HEK293 (cell line): ENCODE data around the gene CFAP300.
A peak's percentile ranks its signal among the peaks of the same experiment; 100 is the strongest.

ENCODE experiments used
- CTCF ChIA-PET: fragments of 350-600 bp; formaldehyde crosslinking; extraction: SDS; loops from one replicate; lab custom pipeline; 2021; ENCODE audit warnings: antibody characterized with exemption; lab: Yijun Ruan, JAX
- POLR2A ChIA-PET: fragments of 300-600 bp; formaldehyde crosslinking; extraction: SDS; loops from one replicate; lab custom pipeline; 2020; ENCODE audit warnings: antibody characterized with exemption, inconsistent platforms; lab: Yijun Ruan, JAX
- H3K27ac ChIP-seq: fragments of 200-500 bp; sonication (Bioruptor generic); 2 replicates; pipeline ENCODE4 v1.5.1; 2014; ENCODE audit warnings: low read depth, low read length, control low read depth, inconsistent platforms; ENCODE audit errors: extremely low read depth
- H3K36me3 ChIP-seq, 2 experiments: fragments of 200-500 bp in 1 of 2; sonication (Bioruptor generic) in 1 of 2; 1 replicate in 1 of 2; 2 replicates in 1 of 2; pipeline ENCODE4 v1.5.1; 2014 to 2017; ENCODE audit warnings: inconsistent platforms in 2 of 2, low read length in 2 of 2; ENCODE audit not compliant: control insufficient read depth in 2 of 2, insufficient read depth in 1 of 2
- H3K4me1 ChIP-seq: fragments of 200-500 bp; sonication (Bioruptor generic); 2 replicates; pipeline ENCODE4 v1.5.1; 2014; ENCODE audit warnings: mild to moderate bottlenecking, low read length, inconsistent platforms; ENCODE audit not compliant: control insufficient read depth, insufficient read depth
- H3K4me3 ChIP-seq: 2 replicates; pipeline ENCODE4 v1.5.1; 2011; ENCODE audit warnings: low read depth, mild to moderate bottlenecking, control low read depth, low read length, moderate library complexity
- H3K9me3 ChIP-seq: fragments of 200-500 bp; sonication (Bioruptor generic); 2 replicates; pipeline ENCODE4 v1.5.1; 2014; ENCODE audit warnings: low read depth, low read length, inconsistent platforms; ENCODE audit not compliant: control insufficient read depth, insufficient read depth
- KLF16 ChIP-seq: fragments of 450-650 bp; formaldehyde crosslinking; IDR thresholded peaks from 2 replicates; pipeline ENCODE4 v1.5.1; 2017; ENCODE audit warnings: missing biosample characterization, missing genetic modification characterization
- SCRT2 ChIP-seq: fragments of 450-650 bp; formaldehyde crosslinking; IDR thresholded peaks from 2 replicates; pipeline ENCODE4 v1.5.1; 2016; ENCODE audit warnings: missing biosample characterization, missing genetic modification characterization
- SETDB1 ChIP-seq: IDR thresholded peaks from one replicate; pipeline ENCODE4 v1.6.1; 2017; ENCODE audit warnings: mild to moderate bottlenecking, low read length, moderate library complexity, mixed read lengths; ENCODE audit not compliant: insufficient read length
- TRIM28 ChIP-seq: IDR thresholded peaks from 2 replicates; pipeline ENCODE4 v1.6.1; 2011; ENCODE audit warnings: low read length, control low read depth, borderline replicate concordance
- ZBTB20 ChIP-seq: fragments of 450-650 bp; formaldehyde crosslinking; IDR thresholded peaks from 2 replicates; pipeline ENCODE4 v1.5.1; 2016; ENCODE audit warnings: missing biosample characterization, missing genetic modification characterization
- ZBTB48 ChIP-seq: fragments of 450-650 bp; formaldehyde crosslinking; IDR thresholded peaks from 2 replicates; pipeline ENCODE4 v1.5.1; 2016; ENCODE audit warnings: missing biosample characterization, missing genetic modification characterization
- ZFHX2 ChIP-seq: fragments of 450-650 bp; formaldehyde crosslinking; conservative IDR thresholded peaks from 2 replicates; pipeline ENCODE4 v1.5.1; 2016; ENCODE audit warnings: missing biosample characterization, missing genetic modification characterization
- ZNF112 ChIP-seq: fragments of 450-650 bp; formaldehyde crosslinking; IDR thresholded peaks from 2 replicates; pipeline ENCODE4 v1.5.0; 2017; ENCODE audit warnings: missing biosample characterization, missing genetic modification characterization
- ZNF174 ChIP-seq: fragments of 450-650 bp; formaldehyde crosslinking; IDR thresholded peaks from 2 replicates; pipeline ENCODE4 v1.5.0; 2017; ENCODE audit warnings: missing biosample characterization, mild to moderate bottlenecking, missing genetic modification characterization
- ZNF19 ChIP-seq: fragments of 450-650 bp; formaldehyde crosslinking; IDR thresholded peaks from 2 replicates; pipeline ENCODE4; 2016; ENCODE audit warnings: missing biosample characterization, missing genetic modification characterization, low read depth
- ZNF214 ChIP-seq: fragments of 450-650 bp; formaldehyde crosslinking; IDR thresholded peaks from 2 replicates; pipeline ENCODE4 v1.5.1; 2017; ENCODE audit warnings: missing biosample characterization, mild to moderate bottlenecking, missing genetic modification characterization, borderline replicate concordance
- ZNF239 ChIP-seq: fragments of 450-650 bp; formaldehyde crosslinking; IDR thresholded peaks from 2 replicates; pipeline ENCODE4 v1.5.1; 2016; ENCODE audit warnings: missing biosample characterization, missing genetic modification characterization
- ZNF24 ChIP-seq: fragments of 450-650 bp; formaldehyde crosslinking; IDR thresholded peaks from 2 replicates; pipeline ENCODE4 v1.5.1; 2016; ENCODE audit warnings: missing biosample characterization, missing genetic modification characterization
- ZNF266 ChIP-seq: fragments of 450-650 bp; formaldehyde crosslinking; IDR thresholded peaks from 2 replicates; pipeline ENCODE4 v1.5.1; 2016; ENCODE audit warnings: missing biosample characterization, missing genetic modification characterization, low read depth
- ZNF626 ChIP-seq: fragments of 450-650 bp; sonication (Bioruptor Pico); formaldehyde crosslinking; IDR thresholded peaks from 2 replicates; pipeline ENCODE4 v1.5.1; 2018; ENCODE audit warnings: missing biosample characterization, missing genetic modification characterization, inconsistent platforms
- TF ChIP-seq, protein P1 (sequence below): fragments of 450-650 bp; formaldehyde crosslinking; IDR thresholded peaks from 2 replicates; pipeline ENCODE4 v1.5.1; 2016; ENCODE audit warnings: missing biosample characterization, missing genetic modification characterization
- TF ChIP-seq, protein P2 (sequence below): fragments of 450-650 bp; formaldehyde crosslinking; IDR thresholded peaks from 2 replicates; pipeline ENCODE4 v1.5.1; 2017; ENCODE audit warnings: missing biosample characterization, missing genetic modification characterization
- TF ChIP-seq, protein P3 (sequence below): fragments of 450-650 bp; formaldehyde crosslinking; IDR thresholded peaks from 2 replicates; pipeline ENCODE4 v1.5.1; 2016; ENCODE audit warnings: missing biosample characterization, missing genetic modification characterization
- TF ChIP-seq, protein P4 (sequence below): fragments of 450-650 bp; formaldehyde crosslinking; IDR thresholded peaks from 2 replicates; pipeline ENCODE4 v1.5.0; 2017; ENCODE audit warnings: missing biosample characterization, missing genetic modification characterization, borderline replicate concordance

Gene CFAP300

DNA sequence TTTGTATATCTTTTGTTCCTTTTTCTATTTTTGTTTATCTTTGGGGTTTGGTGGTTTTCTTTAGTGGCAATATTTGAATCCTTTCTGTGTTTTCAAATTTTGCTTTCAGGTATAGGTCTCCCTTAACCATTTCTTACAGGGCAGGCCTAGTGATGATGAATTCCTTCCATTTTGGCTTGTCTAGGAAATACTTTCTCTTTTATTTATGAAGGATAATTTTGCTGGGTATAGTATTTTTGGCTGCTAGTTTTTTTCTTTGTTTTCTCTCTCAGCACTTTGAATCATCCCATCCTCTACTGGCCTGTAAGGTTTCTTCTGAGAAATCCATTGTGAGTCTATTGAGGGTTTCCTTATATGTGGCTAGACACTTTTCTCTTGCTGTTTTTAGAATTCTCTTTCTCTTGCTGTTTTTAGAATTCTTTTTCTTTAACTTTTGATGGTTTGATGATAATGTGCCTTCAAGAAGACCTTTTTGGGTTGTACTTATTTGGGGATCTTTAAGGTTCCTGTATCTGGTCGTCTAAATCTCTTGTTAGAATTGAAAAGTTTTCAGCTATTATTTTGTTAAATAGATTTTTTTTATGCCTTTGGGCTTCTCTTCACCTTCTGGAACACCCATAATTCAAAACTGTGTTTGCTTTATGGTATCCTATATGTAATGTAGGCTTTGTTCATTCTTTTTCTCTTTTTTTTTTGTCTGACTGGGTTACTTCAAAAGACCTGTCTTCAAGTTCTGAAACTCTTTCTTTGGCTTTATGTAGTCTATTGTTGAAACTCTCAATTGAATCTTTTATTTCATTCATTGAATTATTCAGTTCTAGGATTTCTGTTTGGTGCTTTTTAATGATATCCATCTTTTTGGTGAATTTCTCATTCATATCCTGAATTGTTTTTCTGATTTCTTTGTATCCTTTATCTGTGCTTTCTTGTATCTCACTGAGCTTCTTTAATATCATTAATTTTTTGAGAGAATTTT, 24.5 kb downstream of the CFAP300 start:
- H3K9me3 ChIP-seq = no peaks in the 10 kb centered on the region
- H3K27ac ChIP-seq = no peak overlapping the region

DNA sequence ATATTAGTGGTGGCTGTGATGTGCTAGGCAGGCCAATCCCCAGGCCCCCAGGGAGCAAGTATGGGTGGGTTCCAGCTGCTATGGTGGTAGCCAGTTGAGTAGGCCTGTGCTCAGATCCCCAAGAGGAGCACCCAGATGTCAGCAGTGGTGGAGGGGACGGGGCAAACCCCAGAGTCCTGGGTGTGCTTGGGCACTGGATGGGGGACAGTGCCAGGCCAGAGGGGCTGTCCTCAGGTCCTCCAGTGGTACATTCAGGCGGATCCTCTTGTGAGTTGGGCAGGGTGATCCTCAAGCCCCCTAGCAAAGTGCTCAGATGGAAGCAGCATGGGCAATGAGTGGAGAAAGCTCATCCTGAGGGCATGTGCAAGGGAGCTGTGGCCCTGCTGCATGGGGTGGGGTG, 26.0 kb downstream of the CFAP300 start:
- ChIA-PET CTCF (no interaction called here), POLR2A (no interaction called here)
- Histone ChIP-seq H3K27ac (no peak overlapping the region), H3K9me3 (no peaks in the 10 kb centered on the region), H3K36me3 (no peaks in the 10 kb centered on the region), H3K4me1 (no peaks in the 10 kb centered on the region), H3K4me3 (no peak overlapping the region)
- TF ChIP-seq SCRT2 (tag by site-specific recombination) (no peak), ZNF239 (tag by site-specific recombination) (no peak), ZBTB20 (tag by site-specific recombination) (no peak), ZNF19 (tag by site-specific recombination) (no peak)
- TF ChIP-seq, protein P1, sequence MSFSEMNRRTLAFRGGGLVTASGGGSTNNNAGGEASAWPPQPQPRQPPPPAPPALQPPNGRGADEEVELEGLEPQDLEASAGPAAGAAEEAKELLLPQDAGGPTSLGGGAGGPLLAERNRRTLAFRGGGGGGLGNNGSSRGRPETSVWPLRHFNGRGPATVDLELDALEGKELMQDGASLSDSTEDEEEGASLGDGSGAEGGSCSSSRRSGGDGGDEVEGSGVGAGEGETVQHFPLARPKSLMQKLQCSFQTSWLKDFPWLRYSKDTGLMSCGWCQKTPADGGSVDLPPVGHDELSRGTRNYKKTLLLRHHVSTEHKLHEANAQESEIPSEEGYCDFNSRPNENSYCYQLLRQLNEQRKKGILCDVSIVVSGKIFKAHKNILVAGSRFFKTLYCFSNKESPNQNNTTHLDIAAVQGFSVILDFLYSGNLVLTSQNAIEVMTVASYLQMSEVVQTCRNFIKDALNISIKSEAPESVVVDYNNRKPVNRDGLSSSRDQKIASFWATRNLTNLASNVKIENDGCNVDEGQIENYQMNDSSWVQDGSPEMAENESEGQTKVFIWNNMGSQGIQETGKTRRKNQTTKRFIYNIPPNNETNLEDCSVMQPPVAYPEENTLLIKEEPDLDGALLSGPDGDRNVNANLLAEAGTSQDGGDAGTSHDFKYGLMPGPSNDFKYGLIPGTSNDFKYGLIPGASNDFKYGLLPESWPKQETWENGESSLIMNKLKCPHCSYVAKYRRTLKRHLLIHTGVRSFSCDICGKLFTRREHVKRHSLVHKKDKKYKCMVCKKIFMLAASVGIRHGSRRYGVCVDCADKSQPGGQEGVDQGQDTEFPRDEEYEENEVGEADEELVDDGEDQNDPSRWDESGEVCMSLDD = no peak
- TF ChIP-seq, all 188 proteins: peak for 0

More for the DNA sequence above, 24.5 kb downstream of the CFAP300 start:
- TF ChIP-seq, protein P2, sequence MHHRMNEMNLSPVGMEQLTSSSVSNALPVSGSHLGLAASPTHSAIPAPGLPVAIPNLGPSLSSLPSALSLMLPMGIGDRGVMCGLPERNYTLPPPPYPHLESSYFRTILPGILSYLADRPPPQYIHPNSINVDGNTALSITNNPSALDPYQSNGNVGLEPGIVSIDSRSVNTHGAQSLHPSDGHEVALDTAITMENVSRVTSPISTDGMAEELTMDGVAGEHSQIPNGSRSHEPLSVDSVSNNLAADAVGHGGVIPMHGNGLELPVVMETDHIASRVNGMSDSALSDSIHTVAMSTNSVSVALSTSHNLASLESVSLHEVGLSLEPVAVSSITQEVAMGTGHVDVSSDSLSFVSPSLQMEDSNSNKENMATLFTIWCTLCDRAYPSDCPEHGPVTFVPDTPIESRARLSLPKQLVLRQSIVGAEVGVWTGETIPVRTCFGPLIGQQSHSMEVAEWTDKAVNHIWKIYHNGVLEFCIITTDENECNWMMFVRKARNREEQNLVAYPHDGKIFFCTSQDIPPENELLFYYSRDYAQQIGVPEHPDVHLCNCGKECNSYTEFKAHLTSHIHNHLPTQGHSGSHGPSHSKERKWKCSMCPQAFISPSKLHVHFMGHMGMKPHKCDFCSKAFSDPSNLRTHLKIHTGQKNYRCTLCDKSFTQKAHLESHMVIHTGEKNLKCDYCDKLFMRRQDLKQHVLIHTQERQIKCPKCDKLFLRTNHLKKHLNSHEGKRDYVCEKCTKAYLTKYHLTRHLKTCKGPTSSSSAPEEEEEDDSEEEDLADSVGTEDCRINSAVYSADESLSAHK (tag by site-specific recombination) = no peak
- peak; percentile 94 for TF ChIP-seq TRIM28
- peak; percentile 99 for TF ChIP-seq SETDB1
- TF ChIP-seq ZNF24 = no peak
- TF ChIP-seq, all 188 proteins: peak for 2
- ChIA-PET POLR2A (no interaction called here), CTCF (interaction anchor here (0.6 to 0.7 kb wide), 3 partner anchors 82 to 541 kb away, joined by 3 to 4 read pairs (median 3); no protein-coding TSS in a partner anchor)
- Histone ChIP-seq H3K36me3 (no peaks in the 10 kb centered on the region), H3K4me1 (no peaks in the 10 kb centered on the region), H3K4me3 (no peak overlapping the region)

DNA sequence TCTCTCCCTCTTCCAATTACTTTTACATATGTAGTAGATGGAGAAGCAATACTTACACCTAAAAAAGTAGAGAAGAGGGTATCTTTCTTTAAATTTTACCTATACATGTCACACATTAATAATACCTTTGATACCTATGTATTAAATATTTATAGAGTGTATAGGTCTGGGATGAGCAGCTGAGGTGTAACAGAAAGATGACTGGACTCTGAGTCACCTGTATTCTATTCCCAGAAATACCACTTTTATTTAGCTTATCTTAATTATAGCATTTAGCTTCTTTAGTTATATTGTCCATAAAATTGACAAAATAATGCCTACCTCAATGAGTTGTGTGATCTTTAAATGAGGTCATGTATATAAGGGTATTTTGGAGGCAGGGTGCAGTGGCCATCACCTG, 32.4 kb downstream of the CFAP300 start:
- Histone ChIP-seq H3K36me3 (no peaks in the 10 kb centered on the region), H3K9me3 (no peaks in the 10 kb centered on the region), H3K27ac (no peak overlapping the region), H3K4me3 (no peak overlapping the region), H3K4me1 (no peaks in the 10 kb centered on the region)
- ChIA-PET CTCF (interaction anchor here (0.6 kb wide), 1 partner anchor 262 kb away, joined by 4 read pairs; no protein-coding TSS in a partner anchor), POLR2A (no interaction called here)
- TF ChIP-seq ZNF266 (tag by site-specific recombination) (no peak), ZNF214 (tag by site-specific recombination) (no peak), KLF16 (tag by site-specific recombination) (no peak), ZNF174 (tag by site-specific recombination) (no peak), ZBTB48 (tag by site-specific recombination) (no peak), ZNF112 (no peak), ZFHX2 (no peak), ZNF626 (no peak)
- TF ChIP-seq, protein P3, sequence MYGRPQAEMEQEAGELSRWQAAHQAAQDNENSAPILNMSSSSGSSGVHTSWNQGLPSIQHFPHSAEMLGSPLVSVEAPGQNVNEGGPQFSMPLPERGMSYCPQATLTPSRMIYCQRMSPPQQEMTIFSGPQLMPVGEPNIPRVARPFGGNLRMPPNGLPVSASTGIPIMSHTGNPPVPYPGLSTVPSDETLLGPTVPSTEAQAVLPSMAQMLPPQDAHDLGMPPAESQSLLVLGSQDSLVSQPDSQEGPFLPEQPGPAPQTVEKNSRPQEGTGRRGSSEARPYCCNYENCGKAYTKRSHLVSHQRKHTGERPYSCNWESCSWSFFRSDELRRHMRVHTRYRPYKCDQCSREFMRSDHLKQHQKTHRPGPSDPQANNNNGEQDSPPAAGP (tag by site-specific recombination) = no peak
- TF ChIP-seq, protein P4, sequence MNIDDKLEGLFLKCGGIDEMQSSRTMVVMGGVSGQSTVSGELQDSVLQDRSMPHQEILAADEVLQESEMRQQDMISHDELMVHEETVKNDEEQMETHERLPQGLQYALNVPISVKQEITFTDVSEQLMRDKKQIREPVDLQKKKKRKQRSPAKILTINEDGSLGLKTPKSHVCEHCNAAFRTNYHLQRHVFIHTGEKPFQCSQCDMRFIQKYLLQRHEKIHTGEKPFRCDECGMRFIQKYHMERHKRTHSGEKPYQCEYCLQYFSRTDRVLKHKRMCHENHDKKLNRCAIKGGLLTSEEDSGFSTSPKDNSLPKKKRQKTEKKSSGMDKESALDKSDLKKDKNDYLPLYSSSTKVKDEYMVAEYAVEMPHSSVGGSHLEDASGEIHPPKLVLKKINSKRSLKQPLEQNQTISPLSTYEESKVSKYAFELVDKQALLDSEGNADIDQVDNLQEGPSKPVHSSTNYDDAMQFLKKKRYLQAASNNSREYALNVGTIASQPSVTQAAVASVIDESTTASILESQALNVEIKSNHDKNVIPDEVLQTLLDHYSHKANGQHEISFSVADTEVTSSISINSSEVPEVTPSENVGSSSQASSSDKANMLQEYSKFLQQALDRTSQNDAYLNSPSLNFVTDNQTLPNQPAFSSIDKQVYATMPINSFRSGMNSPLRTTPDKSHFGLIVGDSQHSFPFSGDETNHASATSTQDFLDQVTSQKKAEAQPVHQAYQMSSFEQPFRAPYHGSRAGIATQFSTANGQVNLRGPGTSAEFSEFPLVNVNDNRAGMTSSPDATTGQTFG (tag by site-specific recombination) = no peak
